AG10803 (cell line): ENCODE data around the gene FAM110D.

ENCODE experiments used
- DNase-seq: peaks from one replicate; pipeline ENCODE4 v3.0.0; 2010; ENCODE audit warnings: low read depth
- H3K4me3 ChIP-seq: 2 replicates; pipeline ENCODE4 v1.5.1; 2011; ENCODE audit warnings: mild to moderate bottlenecking, low read length, control low read depth
- CTCF ChIP-seq: conservative IDR thresholded peaks from 2 replicates; pipeline ENCODE4 v1.5.1; 2011; ENCODE audit warnings: mild to moderate bottlenecking, low read length, control low read depth, inconsistent platforms

The FAM110D gene

GRCh38 chr1:26145960-26146294 is 13.0 kb upstream of the FAM110D start:
- H3K4me3 ChIP-seq: no peak overlapping the region
- TF ChIP-seq CTCF: no peak
- DNase-seq: no peak

GRCh38 chr1:26148887-26149286 is 10.0 kb upstream of the FAM110D start:
- no peak overlapping the region for H3K4me3 ChIP-seq
- DNase-seq: no peak
- TF ChIP-seq CTCF: no peak

GRCh38 chr1:26153966-26154532 is 4.8 kb upstream of the FAM110D start:
- no peak for DNase-seq

GRCh38 chr1:26154750-26155149 is 4.1 kb upstream of the FAM110D start:
- no peak for TF ChIP-seq CTCF
- H3K4me3 ChIP-seq: no peak overlapping the region
- DNase-seq: no peak

More at GRCh38 chr1:26153966-26154532, 4.8 kb upstream of the FAM110D start:
- no peak for TF ChIP-seq CTCF
- no peak overlapping the region for H3K4me3 ChIP-seq

GRCh38 chr1:26155370-26156284 is 3.3 kb upstream of the FAM110D start:
- H3K4me3 ChIP-seq: no peak overlapping the region
- no peak for TF ChIP-seq CTCF
- DNase-seq: no peak

- DNase-seq: no peak
- no peak for TF ChIP-seq CTCF
Observed at GRCh38 chr1:26156285-26157038, 2.4 kb upstream of the FAM110D start.

More at GRCh38 chr1:26156285-26157038, 2.4 kb upstream of the FAM110D start:
- H3K4me3 ChIP-seq: no peak overlapping the region
